K562 (cell line): Measurements from ENCODE around the gene PGAP2. TPM values are rescaled to one million over a fixed set of nuclear protein-coding genes. Genes with fewer than 3 reads are reported as not detected.
A peak's percentile ranks its signal among the peaks of the same experiment; 100 is the strongest.

Source experiments
- ATAC-seq: fragments of 200-7000 bp; cut with Tn5 transposase; 3 replicates; pipeline ENCODE4 v1.9.1; 2020; ENCODE audit warnings: moderate library complexity
- BruUV-seq: library from RNA; stranded (reverse); fragments of 400-500 nt; replicated peaks from 2 replicates; lab custom pipeline; 2021; lab: Mats Ljungman, UMichigan
- CTCF ChIA-PET: fragments of 300-600 bp; formaldehyde crosslinking; extraction: SDS; loops from one replicate; lab custom pipeline; 2021; ENCODE audit warnings: low intra/inter-chr PET ratio; lab: Yijun Ruan, JAX
- POLR2A ChIA-PET: fragments of 300-600, 350-650 bp; sonication (Branson Sonifier 250); formaldehyde crosslinking; extraction: SDS; loops from one replicate; lab custom pipeline; 2021; ENCODE audit warnings: antibody characterized with exemption, inconsistent platforms; lab: Yijun Ruan, JAX
- DNase-seq, 4 experiments: peaks; one replicate each; pipeline versions ENCODE4 v3.0.0 to v3.0.0-alpha.2; 2011 to 2018; ENCODE audit warnings: low spot score in 3 of 4, mixed read lengths in 3 of 4; ENCODE audit errors: extremely low read depth in 1 of 4
- FAIRE-seq: peaks from 2 replicates; lab custom pipeline; 2011; peaks lifted over from hg19 to GRCh38; lab: Jason Lieb, UNC
- H2AFZ ChIP-seq: 2 replicates; pipeline ENCODE4 v1.6.0; 2011; ENCODE audit warnings: low read depth, low read length, control low read depth, inconsistent platforms
- H3K27ac ChIP-seq: fragments of 200-600 bp; 3 replicates; pipeline ENCODE4 v1.8.0; 2011; ENCODE audit warnings: low read depth, mild to moderate bottlenecking, control low read depth, inconsistent platforms, low read length, moderate library complexity, mixed read lengths; ENCODE audit errors: extremely low read depth
- H3K27me3 ChIP-seq, 2 experiments: fragments of 300-600 bp in 1 of 2; 2 replicates in 1 of 2; 3 replicates in 1 of 2; pipeline versions ENCODE4 v1.6.0 to v1.8.0; 2011; ENCODE audit warnings: inconsistent platforms in 2 of 2, low read length in 2 of 2, mild to moderate bottlenecking in 1 of 2, mixed read lengths in 1 of 2, moderate library complexity in 1 of 2; ENCODE audit not compliant: control insufficient read depth in 2 of 2, insufficient read depth in 2 of 2
- H3K36me3 ChIP-seq: fragments of 300-600 bp; 3 replicates; pipeline ENCODE4 v1.8.0; 2011; ENCODE audit warnings: mild to moderate bottlenecking, low read length, inconsistent platforms; ENCODE audit not compliant: control insufficient read depth, insufficient read depth
- H3K4me1 ChIP-seq, 2 experiments: fragments of 200-600 bp in 1 of 2; replicated peaks in 1 of 2; 2 replicates in 1 of 2; 3 replicates in 1 of 2; pipeline versions ENCODE4 v1.5.1 to v1.8.0; 2011; ENCODE audit warnings: inconsistent platforms in 2 of 2, low read length in 2 of 2, mild to moderate bottlenecking in 1 of 2, mixed read lengths in 1 of 2, moderate library complexity in 1 of 2; ENCODE audit not compliant: control insufficient read depth in 2 of 2, insufficient read depth in 2 of 2
- H3K4me2 ChIP-seq: 2 replicates; pipeline ENCODE4 v1.6.1; 2011; ENCODE audit warnings: low read length, control low read depth, inconsistent platforms, mixed read lengths; ENCODE audit not compliant: insufficient read depth
- H3K4me3 ChIP-seq: fragments of 200-600 bp; sonication (generic), shearing (Covaris generic); 2 replicates; pipeline ENCODE4 v1.5.1; 2016; ENCODE audit warnings: control low read depth, inconsistent platforms
- H3K79me2 ChIP-seq: fragments of 200-600 bp; 3 replicates; pipeline ENCODE4 v1.8.0; 2011; ENCODE audit warnings: low read length, inconsistent platforms; ENCODE audit not compliant: control insufficient read depth, insufficient read depth
- H3K9ac ChIP-seq, 2 experiments: 2 replicates each; pipeline versions ENCODE4 v1.6.0 to v1.6.1; 2011; ENCODE audit warnings: low read depth in 2 of 2, low read length in 2 of 2, control low read depth in 1 of 2, inconsistent platforms in 1 of 2, mild to moderate bottlenecking in 1 of 2, mixed read lengths in 1 of 2; ENCODE audit not compliant: insufficient read depth in 1 of 2
- H3K9me1 ChIP-seq: one replicate; pipeline ENCODE4 v1.6.0; 2011; ENCODE audit warnings: inconsistent platforms, mild to moderate bottlenecking, low read length, moderate library complexity; ENCODE audit not compliant: control insufficient read depth, insufficient read depth
- H3K9me3 ChIP-seq: replicated peaks from 2 replicates; pipeline ENCODE4 v1.5.1; 2011; ENCODE audit warnings: low read depth, low read length, inconsistent platforms; ENCODE audit not compliant: control insufficient read depth, insufficient read depth
- H4K20me1 ChIP-seq: replicated peaks from 2 replicates; pipeline ENCODE4 v1.6.1; 2011; ENCODE audit warnings: low read length, inconsistent platforms, mixed read lengths; ENCODE audit not compliant: control insufficient read depth, insufficient read depth
- CBX3 ChIP-seq, 2 experiments: IDR thresholded peaks; 1 replicate in 1 of 2; 2 replicates in 1 of 2; pipeline ENCODE4 v1.6.1; 2012; ENCODE audit warnings: inconsistent platforms in 2 of 2, low read length in 2 of 2, borderline replicate concordance in 1 of 2, control low read depth in 1 of 2
- ESRRA ChIP-seq: fragments of 450-650 bp; IDR thresholded peaks from 2 replicates; pipeline ENCODE4 v1.6.1; 2014; ENCODE audit warnings: low read depth, mild to moderate bottlenecking, moderate library complexity, borderline replicate concordance
- FOXK2 ChIP-seq, 2 experiments: fragments of 450-650 bp; IDR thresholded peaks in 1 of 2; conservative IDR thresholded peaks in 1 of 2; 2 replicates each; pipeline ENCODE4 v1.6.1; 2016; ENCODE audit warnings: low read depth in 2 of 2, mild to moderate bottlenecking in 1 of 2
- HDAC2 ChIP-seq: fragments of 450-650 bp; IDR thresholded peaks from 2 replicates; pipeline ENCODE4 v1.6.1; 2016; ENCODE audit warnings: mild to moderate bottlenecking
- OTX1 ChIP-seq: fragments of 450-650 bp; formaldehyde crosslinking; IDR thresholded peaks from 2 replicates; pipeline ENCODE4 v1.4.0; 2022; ENCODE audit warnings: mild to moderate bottlenecking
- ZBTB17 ChIP-seq: fragments of 450-650 bp; formaldehyde crosslinking; IDR thresholded peaks from 2 replicates; pipeline ENCODE4 v1.4.0; 2020; ENCODE audit warnings: mild to moderate bottlenecking
- ZNF212 ChIP-seq: fragments of 450-650 bp; formaldehyde crosslinking; IDR thresholded peaks from 2 replicates; pipeline ENCODE4 v1.4.0; 2020; ENCODE audit warnings: mild to moderate bottlenecking
- ZNF780A ChIP-seq: fragments of 250-450 bp; sonication (Bioruptor Pico); IDR thresholded peaks from 2 replicates; pipeline ENCODE4 v1.5.0; 2021; ENCODE audit warnings: mild to moderate bottlenecking
- WGBS: fragments of 100-300 bp; shearing (Covaris generic); methylation state at CpG from one replicate; pipeline ENCODE4 v1.1.6; 2016; ENCODE audit warnings: low coverage, mixed read lengths; ENCODE audit not compliant: insufficient coverage; ENCODE audit errors: missing lambda C conversion rate; 5-methylcytosine and 5-hydroxymethylcytosine counted together
- in situ Hi-C: fragments of 300-500 bp; cut with MboI; formaldehyde crosslinking; loops from 4 replicates; pipeline ENCODE4 v1.15.0; 2018; ENCODE audit warnings: inconsistent platforms, mixed read lengths
- intact Hi-C: fragments of 100-400 bp; cut with micrococcal nuclease; formaldehyde crosslinking; loops from 2 replicates; pipeline ENCODE4 v1.14.2; 2022
- polyA plus RNA-seq, 8 experiments: library from polyadenylated mRNA; depleted of rRNA in 4 of 8; stranded (reverse) in 5 of 8; unstranded in 3 of 8; fragments of >200 nt; fragmentation: Nextera tagmentation in 2 of 8; fragmentation: Illumina TruSeq in 1 of 8; extraction: Ambion mirVana in 2 of 8; extraction: Trizol in 1 of 8; gene quantifications; 2 replicates each; pipeline versions ENCODE4 v1.2.1 to v1.2.3, GENCODE V29; 2011 to 2014; ENCODE audit warnings: inconsistent platforms in 1 of 8, missing spikeins in 1 of 8
- total RNA-seq, 7 experiments: library from RNA; depleted of rRNA in 6 of 7; stranded (reverse); fragments of >200 nt in 6 of 7; fragmentation: Illumina TruSeq in 2 of 7; extraction: Trizol in 2 of 7; gene quantifications; 2 replicates each; pipeline versions ENCODE4 v1.2.1 to v1.2.3, GENCODE V29; 2011 to 2021; ENCODE audit warnings: low replicate concordance in 1 of 7
- TF ChIP-seq, protein P1 (sequence below), 2 experiments: fragments of 450-650 bp in 1 of 2; sonication (generic) in 1 of 2; formaldehyde crosslinking in 1 of 2; IDR thresholded peaks; 2 replicates each; pipeline versions ENCODE4 v1.7.1 to v1.9.0; 2016 to 2022; ENCODE audit warnings: inconsistent platforms in 1 of 2, mild to moderate bottlenecking in 1 of 2, missing genetic modification reagents in 1 of 2
- TF ChIP-seq, protein P2 (sequence below): fragments of 450-650 bp; formaldehyde crosslinking; IDR thresholded peaks from 2 replicates; pipeline ENCODE4 v1.4.0; 2022; ENCODE audit warnings: mild to moderate bottlenecking, moderate library complexity
- TF ChIP-seq, protein P3 (sequence below): fragments of 450-650 bp; IDR thresholded peaks from 2 replicates; pipeline ENCODE4 v1.6.1; 2016; ENCODE audit warnings: borderline replicate concordance

The PGAP2 gene
- total and polyA plus RNA-seq, 9 of the 15 experiments (the other 6 are each of a cell fraction or from before 2014, with no cell fraction given): 17.9 to 47.2 (median 33.7) TPM

DNA sequence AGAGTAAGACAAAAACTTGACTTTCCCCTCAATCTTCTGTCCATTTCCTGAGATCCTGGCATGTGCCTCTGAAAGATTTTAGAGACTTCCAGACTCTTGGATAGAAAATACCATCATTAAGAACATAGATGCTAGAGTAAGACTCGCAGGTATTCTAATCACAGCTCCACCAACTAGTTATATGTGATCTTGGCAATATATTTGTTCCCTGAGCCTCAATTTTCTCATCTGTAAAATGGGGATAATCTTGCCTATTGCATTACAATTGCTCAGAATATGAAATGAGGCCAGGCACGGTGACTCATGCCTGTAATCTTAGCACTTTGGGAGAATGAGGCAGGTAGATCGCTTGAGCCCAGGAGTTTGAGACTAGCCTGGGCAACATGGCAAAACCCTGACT, 21.7 kb downstream of the PGAP2 start:
- FAIRE-seq (no peak), DNase-seq (no peak), ATAC-seq (no peak)
- no TSS peak for BruUV-seq
- H3K27me3 ChIP-seq: no peaks in the 10 kb centered on the region
- H3K9ac ChIP-seq: no peak overlapping the region
- no peak overlapping the region for H3K4me2 ChIP-seq
- peaks cover 3% of the 10 kb centered on the region for H3K9me1 ChIP-seq
- no peak overlapping the region for H3K27ac ChIP-seq
- H4K20me1 ChIP-seq: no peaks in the 10 kb centered on the region
- H3K36me3 ChIP-seq: peaks cover 90% of the 10 kb centered on the region
- ChIA-PET CTCF (no interaction called here), POLR2A (interaction anchor here (0.6 kb wide), 1 partner anchor 154 kb away, joined by 3 read pairs; no protein-coding TSS in a partner anchor)
- in situ Hi-C loops (no loop called here), intact Hi-C loops (no loop called here)
- 86% methylated on average over 3 of the region's 3 CpGs for WGBS
- H3K9me3 ChIP-seq: no peaks in the 10 kb centered on the region
- H2AFZ ChIP-seq: no peak overlapping the region
- peaks cover 90% of the 10 kb centered on the region for H3K79me2 ChIP-seq
- no peak overlapping the region for H3K4me3 ChIP-seq
- peaks cover 50 to 60% of the 10 kb centered on the region in 2 experiments for H3K4me1 ChIP-seq
- TF ChIP-seq ESRRA (no peak), CBX3 (IDR thresholded peaks at IDR 0.05; ENCODE audit: borderline replicate concordance in 1 of 2, low read length in 2 of 2) (peak in 1 of 2 experiments; percentile 46; a peak in 1 of 3 replicates), HDAC2 (0 out of 2 replicates have a peak, but pooled peaks have one; percentile 38), FOXK2 (conservative IDR thresholded peaks at IDR 0.05 in 1 of 2, IDR thresholded peaks at IDR 0.05 in 1 of 2; ENCODE audit: low read depth in 2 of 2) (no peak), ZBTB17 (CRISPR knock-in tag) (no peak), ZNF780A (CRISPR knock-in tag) (no peak), OTX1 (CRISPR knock-in tag) (no peak), ZNF212 (CRISPR knock-in tag) (no peak)
- TF ChIP-seq, protein P1, sequence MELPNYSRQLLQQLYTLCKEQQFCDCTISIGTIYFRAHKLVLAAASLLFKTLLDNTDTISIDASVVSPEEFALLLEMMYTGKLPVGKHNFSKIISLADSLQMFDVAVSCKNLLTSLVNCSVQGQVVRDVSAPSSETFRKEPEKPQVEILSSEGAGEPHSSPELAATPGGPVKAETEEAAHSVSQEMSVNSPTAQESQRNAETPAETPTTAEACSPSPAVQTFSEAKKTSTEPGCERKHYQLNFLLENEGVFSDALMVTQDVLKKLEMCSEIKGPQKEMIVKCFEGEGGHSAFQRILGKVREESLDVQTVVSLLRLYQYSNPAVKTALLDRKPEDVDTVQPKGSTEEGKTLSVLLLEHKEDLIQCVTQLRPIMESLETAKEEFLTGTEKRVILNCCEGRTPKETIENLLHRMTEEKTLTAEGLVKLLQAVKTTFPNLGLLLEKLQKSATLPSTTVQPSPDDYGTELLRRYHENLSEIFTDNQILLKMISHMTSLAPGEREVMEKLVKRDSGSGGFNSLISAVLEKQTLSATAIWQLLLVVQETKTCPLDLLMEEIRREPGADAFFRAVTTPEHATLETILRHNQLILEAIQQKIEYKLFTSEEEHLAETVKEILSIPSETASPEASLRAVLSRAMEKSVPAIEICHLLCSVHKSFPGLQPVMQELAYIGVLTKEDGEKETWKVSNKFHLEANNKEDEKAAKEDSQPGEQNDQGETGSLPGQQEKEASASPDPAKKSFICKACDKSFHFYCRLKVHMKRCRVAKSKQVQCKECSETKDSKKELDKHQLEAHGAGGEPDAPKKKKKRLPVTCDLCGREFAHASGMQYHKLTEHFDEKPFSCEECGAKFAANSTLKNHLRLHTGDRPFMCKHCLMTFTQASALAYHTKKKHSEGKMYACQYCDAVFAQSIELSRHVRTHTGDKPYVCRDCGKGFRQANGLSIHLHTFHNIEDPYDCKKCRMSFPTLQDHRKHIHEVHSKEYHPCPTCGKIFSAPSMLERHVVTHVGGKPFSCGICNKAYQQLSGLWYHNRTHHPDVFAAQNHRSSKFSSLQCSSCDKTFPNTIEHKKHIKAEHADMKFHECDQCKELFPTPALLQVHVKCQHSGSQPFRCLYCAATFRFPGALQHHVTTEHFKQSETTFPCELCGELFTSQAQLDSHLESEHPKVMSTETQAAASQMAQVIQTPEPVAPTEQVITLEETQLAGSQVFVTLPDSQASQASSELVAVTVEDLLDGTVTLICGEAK (IDR thresholded peaks at IDR 0.05): no peak
- TF ChIP-seq, protein P1 (CRISPR knock-in tag; IDR thresholded peaks at IDR 0.05): no peak
- TF ChIP-seq, protein P2, sequence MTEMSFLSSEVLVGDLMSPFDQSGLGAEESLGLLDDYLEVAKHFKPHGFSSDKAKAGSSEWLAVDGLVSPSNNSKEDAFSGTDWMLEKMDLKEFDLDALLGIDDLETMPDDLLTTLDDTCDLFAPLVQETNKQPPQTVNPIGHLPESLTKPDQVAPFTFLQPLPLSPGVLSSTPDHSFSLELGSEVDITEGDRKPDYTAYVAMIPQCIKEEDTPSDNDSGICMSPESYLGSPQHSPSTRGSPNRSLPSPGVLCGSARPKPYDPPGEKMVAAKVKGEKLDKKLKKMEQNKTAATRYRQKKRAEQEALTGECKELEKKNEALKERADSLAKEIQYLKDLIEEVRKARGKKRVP (CRISPR knock-in tag): no peak
- TF ChIP-seq, protein P3, sequence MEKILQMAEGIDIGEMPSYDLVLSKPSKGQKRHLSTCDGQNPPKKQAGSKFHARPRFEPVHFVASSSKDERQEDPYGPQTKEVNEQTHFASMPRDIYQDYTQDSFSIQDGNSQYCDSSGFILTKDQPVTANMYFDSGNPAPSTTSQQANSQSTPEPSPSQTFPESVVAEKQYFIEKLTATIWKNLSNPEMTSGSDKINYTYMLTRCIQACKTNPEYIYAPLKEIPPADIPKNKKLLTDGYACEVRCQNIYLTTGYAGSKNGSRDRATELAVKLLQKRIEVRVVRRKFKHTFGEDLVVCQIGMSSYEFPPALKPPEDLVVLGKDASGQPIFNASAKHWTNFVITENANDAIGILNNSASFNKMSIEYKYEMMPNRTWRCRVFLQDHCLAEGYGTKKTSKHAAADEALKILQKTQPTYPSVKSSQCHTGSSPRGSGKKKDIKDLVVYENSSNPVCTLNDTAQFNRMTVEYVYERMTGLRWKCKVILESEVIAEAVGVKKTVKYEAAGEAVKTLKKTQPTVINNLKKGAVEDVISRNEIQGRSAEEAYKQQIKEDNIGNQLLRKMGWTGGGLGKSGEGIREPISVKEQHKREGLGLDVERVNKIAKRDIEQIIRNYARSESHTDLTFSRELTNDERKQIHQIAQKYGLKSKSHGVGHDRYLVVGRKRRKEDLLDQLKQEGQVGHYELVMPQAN: no peak
